Uterus (tissue), 2 donors: ENCODE data around the gene GRXCR2.

Experiments
- CTCF ChIP-seq, 4 experiments: fragments of 200-600 bp in 2 of 4; fragments of 450-650 bp in 2 of 4; sonication (generic) in 2 of 4; IDR thresholded peaks; one replicate each; pipeline ENCODE4 v1.5.1; 2016 to 2019; ENCODE audit warnings: antibody characterized with exemption in 4 of 4, mild to moderate bottlenecking in 2 of 4, moderate library complexity in 1 of 4
- POLR2A ChIP-seq, 2 donors: fragments of 450-650 bp; IDR thresholded peaks; one replicate each; pipeline ENCODE4 v1.6.1; 2016; ENCODE audit warnings: antibody characterized with exemption in 2 of 2, mild to moderate bottlenecking in 1 of 2, moderate library complexity in 1 of 2

- no peak for TF ChIP-seq CTCF (IDR thresholded peaks at IDR 0.05)
- TF ChIP-seq POLR2A (IDR thresholded peaks at IDR 0.05), result no peak
Observed at GRCh38 chr5:145826895-145827674, 45.7 kb downstream of the GRXCR2 start.
